Glomerular visceral epithelial cell (primary cell): ENCODE measurements around the gene MAGEC1.
"Not testable (repeated sequence)": the region's sequence is repeated elsewhere in the genome, so short reads cannot be mapped to it uniquely, and the experiment has no call there.

ENCODE experiments used
- DNase-seq: peaks from one replicate; pipeline ENCODE4 v3.0.0-alpha.2; 2016; ENCODE audit errors: extremely low spot score

Gene MAGEC1, protein sequence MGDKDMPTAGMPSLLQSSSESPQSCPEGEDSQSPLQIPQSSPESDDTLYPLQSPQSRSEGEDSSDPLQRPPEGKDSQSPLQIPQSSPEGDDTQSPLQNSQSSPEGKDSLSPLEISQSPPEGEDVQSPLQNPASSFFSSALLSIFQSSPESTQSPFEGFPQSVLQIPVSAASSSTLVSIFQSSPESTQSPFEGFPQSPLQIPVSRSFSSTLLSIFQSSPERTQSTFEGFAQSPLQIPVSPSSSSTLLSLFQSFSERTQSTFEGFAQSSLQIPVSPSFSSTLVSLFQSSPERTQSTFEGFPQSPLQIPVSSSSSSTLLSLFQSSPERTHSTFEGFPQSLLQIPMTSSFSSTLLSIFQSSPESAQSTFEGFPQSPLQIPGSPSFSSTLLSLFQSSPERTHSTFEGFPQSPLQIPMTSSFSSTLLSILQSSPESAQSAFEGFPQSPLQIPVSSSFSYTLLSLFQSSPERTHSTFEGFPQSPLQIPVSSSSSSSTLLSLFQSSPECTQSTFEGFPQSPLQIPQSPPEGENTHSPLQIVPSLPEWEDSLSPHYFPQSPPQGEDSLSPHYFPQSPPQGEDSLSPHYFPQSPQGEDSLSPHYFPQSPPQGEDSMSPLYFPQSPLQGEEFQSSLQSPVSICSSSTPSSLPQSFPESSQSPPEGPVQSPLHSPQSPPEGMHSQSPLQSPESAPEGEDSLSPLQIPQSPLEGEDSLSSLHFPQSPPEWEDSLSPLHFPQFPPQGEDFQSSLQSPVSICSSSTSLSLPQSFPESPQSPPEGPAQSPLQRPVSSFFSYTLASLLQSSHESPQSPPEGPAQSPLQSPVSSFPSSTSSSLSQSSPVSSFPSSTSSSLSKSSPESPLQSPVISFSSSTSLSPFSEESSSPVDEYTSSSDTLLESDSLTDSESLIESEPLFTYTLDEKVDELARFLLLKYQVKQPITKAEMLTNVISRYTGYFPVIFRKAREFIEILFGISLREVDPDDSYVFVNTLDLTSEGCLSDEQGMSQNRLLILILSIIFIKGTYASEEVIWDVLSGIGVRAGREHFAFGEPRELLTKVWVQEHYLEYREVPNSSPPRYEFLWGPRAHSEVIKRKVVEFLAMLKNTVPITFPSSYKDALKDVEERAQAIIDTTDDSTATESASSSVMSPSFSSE

DNA sequence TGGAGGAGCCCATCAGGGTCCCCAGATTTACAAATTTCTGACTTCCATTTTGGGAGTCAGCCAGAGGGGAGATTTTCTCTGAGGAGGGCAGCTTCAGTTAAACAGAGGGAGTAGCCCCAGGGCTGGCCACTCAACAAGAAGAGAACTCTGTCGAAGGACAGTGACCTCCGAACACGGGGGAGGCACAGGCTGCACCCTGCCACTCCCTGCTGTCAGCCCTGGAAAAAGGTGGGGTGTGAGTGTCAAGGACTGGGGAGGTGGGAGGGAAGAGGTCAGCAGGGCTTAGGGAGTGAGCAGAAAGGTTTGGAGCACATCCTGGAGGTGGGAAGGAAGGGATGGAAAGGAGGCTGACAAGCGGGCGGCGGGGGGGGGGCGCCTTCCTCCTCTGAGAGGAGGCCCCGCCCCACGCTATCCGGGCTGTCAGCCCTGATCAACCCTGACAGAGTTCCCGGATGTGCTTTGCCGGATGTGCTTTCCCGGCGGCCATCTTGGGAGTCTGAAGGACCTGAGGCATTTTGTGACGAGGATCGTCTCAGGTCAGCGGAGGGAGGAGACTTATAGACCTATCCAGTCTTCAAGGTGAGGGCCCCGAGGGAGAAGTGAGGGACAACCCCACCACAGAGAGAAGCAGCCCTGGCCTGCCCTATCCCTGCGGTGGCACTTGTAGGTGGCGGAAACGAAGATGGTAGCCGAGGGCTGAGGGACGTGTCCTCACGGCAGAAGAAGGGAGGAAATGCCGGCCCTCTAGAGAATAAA, at the start of gene MAGEC1:
TSS of gene MAGEC1 (plus strand) at position 495 of the 756 bp plus-strand sequence. CDS start 1,179 bp downstream, outside the sequence.
- no peak for DNase-seq

DNA sequence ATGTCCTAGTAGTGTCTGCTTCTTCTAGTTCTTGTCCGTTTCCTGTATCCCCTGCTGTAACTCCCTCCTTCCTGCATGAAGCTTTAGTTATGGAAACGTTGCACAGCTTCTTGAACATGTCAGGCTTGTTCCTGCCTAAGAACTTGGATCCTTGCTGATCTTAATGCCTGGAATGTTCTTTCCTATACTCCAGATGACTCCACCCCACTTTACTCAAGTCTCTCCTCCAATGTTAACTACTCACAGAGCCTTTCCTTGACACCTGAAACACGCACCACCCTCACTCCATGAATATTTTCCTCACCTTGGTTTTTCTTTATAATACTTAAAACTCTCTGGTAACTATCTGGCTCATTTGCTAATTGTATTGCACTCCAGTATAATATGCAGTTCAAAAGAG, 46.2 kb upstream of the MAGEC1 start:
- no peak for DNase-seq

DNA sequence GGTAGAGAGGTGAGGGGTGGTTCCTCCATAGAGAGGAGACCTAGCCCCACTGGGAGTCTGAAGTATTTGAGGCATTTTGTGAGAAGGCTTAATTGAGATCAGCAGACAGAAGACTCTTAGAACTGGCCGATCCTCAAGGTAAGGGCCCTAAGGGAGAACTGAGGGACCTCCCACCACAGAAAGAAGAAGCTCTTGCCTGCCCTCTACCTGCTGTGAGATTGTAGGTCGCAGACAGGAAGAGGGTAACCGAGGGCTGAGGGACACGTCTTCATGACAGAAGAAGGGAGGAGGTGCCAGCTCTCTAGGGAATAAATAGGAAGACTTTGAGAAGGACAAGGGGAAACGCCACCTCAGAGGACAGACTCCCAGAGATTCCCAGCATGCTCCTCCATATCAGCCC, 24.1 kb upstream of the MAGEC1 start:
- no peak for DNase-seq

DNA sequence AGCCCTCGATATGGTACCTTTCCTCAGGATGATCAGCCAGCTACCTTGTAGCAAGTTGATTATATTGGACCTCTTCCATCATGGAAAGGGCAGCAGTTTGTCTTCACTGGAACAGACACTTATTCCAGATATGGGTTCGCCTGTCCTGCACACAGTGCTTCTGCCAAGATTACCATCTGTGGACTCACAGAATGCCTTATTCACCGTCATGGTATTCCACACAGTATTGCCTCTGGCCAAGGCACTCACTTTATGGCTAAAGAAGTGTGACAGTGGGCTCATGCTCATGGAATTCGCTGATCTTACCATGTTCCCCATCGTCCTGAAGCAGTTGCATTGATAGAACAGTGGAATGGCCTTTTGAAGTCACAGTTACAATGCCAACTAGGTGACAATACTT, 14.9 kb upstream of the MAGEC1 start:
- DNase-seq = not testable (repeated sequence)

DNA sequence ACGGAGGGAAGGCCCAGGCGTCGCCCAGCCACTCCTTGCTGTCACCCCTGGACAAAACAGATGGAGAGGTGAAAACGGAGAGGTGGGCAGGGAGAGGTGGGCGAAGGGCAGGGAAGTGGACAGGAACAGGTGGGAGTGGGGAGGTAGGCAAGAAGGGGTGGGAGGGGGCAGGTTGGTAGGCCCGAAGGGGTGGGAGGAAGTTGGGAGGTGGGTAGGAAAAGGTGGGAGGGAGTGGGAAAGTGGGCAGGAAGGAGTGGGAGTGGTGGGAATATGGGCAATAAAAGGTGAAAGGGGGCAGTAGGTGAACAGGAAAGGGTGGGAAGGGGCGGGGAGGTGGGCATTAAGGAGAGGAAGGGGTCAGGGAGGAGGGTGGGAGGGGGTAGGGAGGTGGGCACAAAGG, 9.0 kb upstream of the MAGEC1 start:
- DNase-seq = no peak

DNA sequence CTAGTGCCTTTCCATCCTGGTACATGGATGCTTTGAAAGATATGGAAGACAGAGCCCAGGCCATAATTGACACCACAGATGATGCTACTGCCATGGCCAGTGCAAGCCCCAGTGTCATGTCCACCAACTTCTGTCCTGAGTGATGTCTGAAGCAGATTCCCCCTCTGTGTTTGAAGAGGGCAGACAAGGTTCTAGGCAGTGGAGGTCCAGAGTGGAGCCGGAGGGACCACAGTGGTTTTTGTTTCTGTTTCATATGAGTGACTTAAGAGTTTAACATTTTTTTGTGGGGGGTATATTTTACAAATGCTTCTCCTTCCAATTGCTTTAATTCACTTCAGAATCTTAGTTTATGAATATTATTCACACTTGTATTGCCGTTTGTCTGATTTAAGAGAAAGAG, 6.0 kb upstream of the MAGEC1 start:
- no peak for DNase-seq

DNA sequence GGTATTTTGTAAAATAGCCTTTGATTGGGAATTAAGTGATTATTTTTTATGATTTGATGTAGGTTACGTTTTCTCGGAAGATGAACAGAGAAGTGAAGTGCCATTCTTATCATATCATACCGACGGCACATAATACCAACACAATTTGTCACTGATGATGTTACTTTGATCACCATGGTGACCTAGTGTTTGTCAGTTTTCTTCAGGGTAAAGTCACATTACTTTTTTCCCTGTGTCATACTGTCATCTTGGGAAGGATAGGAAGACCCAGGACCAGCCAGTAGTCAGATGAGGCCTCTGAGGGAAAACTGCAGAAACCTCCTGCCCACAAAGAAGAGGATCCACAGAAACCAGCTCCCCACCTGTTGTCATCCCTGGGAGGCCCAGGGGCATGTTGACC, 1.3 kb upstream of the MAGEC1 start:
- no peak for DNase-seq

DNA sequence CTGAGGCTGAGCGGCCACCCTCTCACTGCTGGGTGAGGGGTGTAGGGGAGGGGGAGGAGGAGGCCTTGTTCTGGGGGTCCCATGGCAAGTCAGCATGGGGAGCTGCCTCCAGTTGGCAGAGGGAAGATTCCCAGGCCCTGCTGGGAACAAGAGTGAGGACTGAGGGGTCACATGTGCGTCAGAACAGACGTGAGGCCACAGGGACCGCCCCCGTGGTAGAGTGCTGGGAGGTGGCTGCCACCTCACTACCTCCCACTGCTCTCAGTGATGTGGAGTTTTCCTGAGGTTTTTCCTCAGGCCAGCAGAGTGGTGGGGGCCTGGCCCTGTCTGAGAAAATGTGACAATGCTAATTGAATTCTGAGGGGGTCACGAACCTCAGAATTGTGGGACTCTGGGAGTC, 568 bp downstream of the MAGEC1 start:
- DNase-seq = no peak

DNA sequence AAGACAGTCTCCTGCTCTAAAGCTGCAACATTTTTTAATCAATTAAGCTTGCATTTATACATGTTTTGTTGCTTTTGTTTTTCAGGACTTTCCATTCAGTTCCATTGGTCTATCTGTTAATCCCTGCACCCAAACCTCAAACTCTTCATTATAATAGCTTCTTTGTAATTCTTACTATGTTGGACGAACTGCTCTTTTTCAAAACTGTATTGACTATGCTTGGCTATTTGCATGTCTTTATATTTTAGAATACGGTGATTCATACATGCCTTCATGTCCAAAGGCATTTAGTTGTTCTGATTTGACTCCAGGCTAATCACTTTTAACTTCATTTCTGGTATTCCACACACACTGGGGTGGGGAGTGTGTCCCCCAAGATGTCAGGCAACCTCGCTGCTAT, 14.1 kb downstream of the MAGEC1 start:
- DNase-seq = no peak

DNA sequence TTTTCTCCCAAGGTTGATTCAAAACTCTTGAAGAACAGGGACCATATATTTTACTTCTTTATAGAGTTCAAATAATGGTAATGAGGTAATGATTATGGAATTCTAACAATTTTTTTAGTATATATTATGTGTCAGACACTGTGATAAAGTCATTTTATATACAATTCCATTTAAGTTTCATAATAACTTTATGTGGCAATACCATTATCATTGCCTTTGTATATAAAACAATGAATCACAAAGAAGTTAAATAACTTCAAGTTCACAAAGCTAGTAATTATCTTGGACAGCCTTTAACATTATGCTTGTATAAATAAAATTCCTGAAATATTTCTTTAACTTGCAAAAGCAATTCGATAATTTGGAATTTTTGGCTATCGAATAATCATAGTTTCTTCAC, 20.6 kb downstream of the MAGEC1 start:
- no peak for DNase-seq

DNA sequence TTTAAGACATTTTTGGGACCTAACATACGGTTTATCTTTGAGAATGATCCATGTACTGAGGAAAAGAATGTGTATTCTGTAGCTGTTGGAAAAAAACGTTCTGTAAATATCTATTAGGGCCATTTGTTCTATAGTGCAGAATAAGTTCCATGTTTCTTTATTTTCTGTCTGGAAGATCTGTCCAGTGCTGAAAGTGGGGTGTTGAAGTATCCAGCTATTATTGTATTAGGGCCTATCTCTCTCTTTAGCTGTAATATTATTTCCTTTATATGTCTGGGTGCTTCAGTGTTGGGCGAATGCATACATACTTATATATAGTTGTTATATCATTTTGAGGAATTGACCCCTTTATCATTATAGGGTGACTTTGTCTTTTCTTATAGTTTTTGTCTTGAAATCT, 24.7 kb downstream of the MAGEC1 start:
- DNase-seq = no peak

DNA sequence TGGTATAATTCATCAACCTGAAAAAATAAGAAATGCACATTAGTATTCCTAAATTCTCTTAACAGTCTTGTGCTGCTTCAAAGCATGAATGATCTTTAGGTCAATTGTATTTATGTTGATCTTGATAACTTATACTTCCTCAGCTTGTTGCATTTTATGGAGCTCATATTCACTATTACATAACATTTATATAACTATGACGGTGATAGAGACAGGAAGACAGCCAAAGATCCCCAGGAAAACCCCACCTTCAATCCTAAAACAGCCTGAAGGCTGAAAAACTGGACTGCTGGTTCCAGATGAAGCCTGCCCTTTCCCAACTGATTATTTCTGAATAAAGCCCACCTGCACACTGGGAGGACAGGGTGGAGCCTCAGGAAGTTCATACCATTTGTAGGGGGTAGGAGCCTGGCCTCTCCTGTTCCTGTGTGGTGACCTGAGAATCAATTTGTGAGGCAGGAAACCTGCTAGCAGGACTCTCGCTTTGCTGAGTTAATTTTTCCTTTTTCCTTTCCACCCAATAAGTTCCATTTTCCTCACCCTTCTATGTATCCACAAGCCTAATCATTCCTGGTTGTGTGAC, 30.5 kb downstream of the MAGEC1 start:
- DNase-seq = no peak

DNA sequence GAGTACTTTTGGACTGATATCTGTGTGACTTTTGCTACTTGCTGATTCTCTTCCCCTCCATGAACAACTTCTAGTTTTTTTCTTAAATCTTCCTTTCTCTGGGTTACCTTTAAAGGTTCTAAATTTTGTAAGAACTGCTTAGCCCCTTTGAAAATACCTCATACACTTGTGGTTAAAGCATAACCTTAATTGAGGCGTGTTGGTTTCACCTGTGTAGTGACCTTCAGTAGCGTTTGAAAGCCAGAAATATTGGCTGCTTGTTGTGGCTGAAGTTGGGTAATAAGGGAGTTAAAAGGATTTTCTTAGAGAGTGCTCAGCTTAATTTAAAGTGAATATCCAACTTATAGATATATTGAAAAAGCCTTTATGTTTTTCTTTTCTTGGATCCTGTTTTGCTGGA, 32.0 kb downstream of the MAGEC1 start:
- no peak for DNase-seq

DNA sequence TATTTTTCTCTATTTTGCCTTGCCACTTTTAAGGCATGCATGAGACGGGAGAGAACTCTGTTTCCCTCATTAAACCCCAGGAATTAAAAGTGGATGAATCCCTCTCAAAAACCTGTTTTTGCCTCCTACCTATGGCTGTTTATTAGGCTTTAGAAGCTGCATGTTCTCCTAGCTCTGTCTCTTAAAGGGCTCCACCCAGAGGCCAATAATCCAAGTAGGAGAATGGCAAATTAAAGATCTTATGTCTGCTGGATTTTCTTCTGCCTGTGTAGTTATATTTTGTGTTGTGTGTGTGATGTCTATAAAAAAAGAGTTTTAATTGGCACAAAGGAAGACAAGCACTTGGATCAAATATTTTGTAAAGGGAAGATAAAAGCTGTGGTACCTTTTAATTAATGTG, 32.4 kb downstream of the MAGEC1 start:
- no peak for DNase-seq

DNA sequence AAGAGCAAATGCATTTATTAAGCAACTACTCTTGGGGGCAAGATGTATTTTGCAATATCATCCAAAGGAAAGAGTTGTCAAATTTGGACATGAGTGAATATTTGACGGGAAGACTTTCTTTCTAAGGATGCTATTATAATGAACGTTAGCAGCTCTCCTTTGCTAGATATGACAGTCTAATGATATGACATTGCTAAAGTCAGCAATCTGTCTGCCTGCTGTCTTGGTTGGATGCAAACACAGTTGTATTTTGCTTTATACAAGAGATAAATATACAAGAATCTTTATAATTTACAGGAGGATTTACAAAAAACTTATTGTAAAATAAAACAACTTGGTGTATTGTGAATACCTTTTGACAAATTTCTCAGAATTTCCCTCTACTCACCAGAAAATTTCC, 37.5 kb downstream of the MAGEC1 start:
- no peak for DNase-seq

DNA sequence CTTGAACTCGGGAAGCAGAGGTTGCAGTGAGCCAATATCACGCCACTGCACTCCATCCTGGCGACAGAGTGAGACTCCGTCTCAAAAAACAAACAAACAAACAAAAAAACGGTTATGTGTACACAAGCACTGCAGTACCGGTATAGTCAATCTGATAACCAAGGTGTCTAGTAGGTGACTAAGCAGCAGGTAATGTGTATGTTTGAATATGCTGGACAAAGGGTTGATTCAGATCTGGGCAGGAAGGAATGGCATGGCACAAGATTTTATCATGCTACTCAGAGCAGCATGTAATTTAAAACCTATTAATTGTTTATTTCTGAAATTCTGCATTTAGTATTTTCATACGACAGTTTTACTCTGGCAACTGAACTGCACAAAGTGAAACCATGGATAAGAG, 41.7 kb downstream of the MAGEC1 start:
- DNase-seq = no peak

DNA sequence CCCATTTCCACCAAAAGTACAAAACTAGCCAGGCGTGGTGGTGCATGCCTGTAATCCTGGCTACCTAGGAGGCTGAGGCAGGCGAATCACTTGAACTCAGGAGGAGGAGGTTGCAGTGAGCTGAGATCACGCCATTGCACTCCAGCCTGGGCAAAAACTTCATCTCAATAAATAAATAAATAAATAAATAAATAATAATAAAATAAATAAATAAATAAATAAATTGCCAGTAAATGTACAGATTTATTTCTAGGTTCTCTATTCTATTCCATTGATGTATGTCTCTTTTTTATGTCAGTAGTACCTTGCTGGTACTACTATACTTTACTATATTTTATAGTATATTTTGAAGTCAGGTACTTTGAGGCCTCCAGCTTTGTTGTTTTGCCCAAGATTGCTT, 43.7 kb downstream of the MAGEC1 start:
- DNase-seq = no peak

DNA sequence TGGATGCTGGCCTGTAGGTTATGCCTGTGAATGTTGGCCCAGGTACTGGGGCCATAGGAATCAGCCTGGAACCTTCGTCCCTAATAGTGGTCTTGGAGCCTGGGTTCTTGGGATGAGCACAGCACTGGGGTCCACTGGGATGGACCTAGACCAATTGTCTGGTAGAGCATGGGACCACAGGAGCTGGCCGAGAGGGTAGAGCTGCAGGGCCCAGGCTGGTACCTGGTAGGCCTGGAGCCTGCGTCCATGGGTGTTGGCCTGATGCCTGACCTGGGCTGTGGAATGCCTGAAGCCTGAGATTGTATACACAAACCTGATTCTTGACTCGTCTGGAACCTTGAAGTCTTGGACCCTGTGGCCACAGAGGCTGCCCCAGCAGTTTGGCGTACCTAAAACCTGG, 48.9 kb downstream of the MAGEC1 start:
- no peak for DNase-seq

DNA sequence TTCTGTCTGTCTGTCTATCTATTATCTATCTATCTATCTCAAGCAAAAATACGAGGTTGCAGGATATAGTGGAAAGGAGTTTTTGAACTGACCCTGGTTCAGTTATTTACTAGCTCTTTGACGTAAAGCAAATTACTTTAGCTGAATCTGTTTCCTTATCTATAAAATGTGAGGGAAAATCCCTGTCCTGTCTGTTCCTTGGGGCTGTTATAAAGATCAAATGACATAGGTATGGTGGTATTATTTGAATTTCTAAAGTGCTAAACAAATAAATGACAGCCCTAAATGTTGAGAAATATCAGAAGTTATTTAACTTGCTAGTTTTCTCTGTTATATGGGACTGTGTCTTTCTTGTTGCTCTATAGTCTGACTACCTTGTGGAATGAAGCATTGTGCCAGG, 55.0 kb downstream of the MAGEC1 start:
- DNase-seq = no peak
